GM19463 (cell line): ENCODE results near the gene RNF144B.

Experiments used
- ATAC-seq: cut with Tn5 transposase; IDR thresholded peaks from one replicate; pipeline ENCODE4 v1.9.1; 2021; ENCODE audit warnings: mild to moderate bottlenecking, moderate library complexity; ENCODE audit not compliant: unreplicated experiment

The RNF144B gene

DNA sequence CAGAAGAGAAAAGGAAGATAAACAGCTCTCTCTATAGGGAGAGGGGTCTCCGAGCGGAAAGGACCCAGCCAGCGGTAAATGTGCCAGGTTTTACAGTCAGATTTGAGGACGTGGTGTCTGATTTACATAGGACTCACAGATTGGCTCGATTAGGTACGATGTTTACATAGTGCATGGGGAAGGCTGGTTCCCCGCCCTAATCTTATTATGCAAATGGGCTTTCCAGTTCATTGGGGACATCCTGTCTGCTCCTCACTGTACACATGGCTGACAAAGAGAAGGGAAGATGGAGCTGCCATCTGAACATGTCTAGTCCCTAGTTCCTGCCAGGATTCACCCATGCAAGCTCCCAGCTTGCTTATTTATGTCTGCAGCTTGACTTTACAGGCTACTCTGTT is 119.9 kb downstream of the RNF144B start:
- no peak for ATAC-seq

DNA sequence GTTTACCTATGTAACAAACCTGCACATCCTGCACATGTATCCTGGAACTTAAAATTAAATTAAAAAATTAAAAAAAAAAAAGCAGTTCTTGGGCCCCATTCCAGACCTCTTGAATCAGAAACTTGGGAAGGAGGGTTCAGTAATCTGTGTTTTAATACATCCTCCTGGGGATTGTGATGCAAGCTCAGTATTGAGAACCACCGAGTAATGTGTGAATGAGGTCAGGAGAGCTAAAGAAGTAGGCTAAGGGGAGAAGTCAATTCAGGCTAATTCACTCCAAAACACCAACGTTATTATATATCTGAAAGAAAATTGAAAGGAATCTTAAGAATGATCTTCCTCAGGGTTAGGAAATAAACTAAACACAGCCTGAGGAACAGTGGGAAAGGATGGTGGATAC is 120.4 kb downstream of the RNF144B start:
- ATAC-seq = no peak

DNA sequence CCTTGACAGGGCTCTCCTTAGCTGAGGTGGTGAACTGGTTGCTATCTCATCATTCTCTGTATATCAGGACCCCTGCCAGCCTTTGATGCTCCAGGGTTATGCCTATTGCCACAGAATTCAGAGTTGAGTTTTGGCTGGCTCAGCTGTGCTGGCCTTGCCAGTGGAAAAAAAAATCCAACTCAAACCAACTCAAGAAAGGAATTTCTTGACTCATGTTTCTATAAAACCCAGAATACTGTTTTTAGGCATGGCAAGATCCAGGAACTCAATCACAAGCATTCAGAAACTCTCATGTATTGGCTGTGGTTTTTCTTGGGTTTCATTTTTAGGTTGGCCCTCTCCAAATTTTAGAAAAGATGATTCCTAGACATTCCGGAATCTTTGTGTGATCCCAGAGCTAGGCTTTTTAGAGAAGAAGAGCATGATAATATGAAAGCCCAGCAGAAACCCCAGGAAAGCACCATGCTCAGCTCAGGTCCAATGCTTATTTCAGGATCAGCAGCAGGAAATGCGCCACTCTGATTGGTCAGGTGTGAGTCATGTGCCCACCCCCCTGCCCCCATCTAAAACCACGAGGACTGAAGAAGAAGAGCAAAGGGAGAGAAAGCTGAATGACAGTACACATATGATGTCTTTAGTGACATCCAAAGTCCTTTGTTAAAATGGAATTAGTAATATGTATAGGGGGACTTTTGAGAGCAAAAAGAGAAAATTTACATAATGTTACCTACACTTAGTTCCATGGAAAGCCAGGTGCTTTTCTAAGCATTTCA is 122.9 kb downstream of the RNF144B start:
- ATAC-seq = no peak

DNA sequence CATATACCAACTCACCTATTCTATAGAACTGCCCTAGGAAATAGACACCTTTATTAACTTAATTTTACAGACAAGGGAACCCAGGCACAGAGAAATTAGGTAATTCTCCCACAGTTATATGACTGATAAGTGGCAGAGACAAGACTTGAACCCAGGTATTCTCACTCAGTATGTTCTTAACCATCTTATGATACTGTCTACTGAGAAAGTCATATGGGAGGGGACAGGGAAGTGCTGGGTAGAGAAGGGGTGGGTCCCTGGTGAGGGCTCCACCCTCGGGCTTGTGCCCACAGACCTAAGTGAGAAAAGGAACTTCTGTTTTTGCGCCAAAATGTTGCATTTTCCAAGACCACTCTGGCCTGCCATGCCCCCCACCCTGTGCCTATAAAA is 123.5 kb downstream of the RNF144B start:
- no peak for ATAC-seq

DNA sequence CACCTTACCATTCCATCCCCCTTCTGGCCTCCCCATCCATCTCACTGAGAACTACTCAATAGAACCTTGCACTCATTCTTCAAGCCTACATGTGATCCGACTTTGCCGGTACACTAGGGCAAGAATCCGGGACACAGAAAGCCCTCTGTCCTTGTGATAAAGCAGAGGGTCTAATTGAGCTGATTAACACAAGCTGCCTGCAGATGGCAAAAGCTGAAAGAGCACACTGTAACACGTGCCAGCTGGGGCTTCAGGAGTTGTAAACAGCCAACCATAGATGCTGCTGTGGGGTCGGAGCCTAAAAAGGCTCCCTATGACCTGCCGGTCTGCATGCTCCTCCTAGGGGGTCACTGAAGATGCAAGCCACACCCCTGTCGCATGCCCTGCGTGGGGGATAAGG is 124.1 kb downstream of the RNF144B start:
- no peak for ATAC-seq

DNA sequence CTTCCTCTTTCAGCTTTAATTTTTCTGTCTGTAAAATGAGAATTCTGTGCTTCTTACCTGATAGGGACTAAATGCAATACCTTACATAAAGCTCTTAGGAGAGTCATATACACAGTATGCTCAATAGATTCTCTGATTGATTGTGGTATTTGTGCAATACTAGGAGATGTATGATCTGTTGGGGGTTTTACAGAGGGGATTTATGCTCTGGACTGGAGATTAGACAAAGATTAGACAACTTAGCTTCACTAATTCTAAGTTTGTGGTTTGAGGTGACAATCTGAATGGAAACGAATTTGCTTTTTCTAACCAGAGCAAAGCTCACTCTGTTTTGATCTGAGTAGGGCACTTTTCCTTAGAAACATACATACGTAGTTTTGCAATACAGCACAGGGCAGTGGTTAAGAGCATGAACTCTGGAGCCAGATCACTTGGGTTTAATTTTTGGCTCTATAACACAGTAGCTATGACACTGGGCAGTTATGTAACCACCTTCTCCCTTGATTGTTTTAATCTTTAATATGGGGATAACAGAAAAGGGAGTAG is 126.2 kb downstream of the RNF144B start:
- peak; percentile 45 for ATAC-seq

DNA sequence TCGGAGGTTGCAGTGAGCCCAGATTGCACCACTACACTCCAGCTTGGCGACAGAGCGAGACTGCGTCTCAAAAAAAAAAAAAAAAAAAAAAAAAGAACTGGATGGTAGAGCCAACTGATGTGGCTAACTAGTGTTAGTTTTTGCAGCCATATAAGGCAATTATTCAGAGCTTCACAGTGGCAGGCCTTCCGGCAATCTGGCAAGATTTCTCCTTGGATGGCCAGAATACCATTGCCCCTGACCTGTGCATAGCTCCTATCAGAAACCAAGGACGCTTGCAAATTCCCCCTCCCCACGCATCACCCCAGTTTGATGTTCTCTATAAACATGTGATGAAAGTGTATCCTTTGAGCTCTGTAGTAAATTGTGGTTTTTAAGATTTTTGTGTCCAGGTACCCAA is 127.0 kb downstream of the RNF144B start:
- no peak for ATAC-seq

DNA sequence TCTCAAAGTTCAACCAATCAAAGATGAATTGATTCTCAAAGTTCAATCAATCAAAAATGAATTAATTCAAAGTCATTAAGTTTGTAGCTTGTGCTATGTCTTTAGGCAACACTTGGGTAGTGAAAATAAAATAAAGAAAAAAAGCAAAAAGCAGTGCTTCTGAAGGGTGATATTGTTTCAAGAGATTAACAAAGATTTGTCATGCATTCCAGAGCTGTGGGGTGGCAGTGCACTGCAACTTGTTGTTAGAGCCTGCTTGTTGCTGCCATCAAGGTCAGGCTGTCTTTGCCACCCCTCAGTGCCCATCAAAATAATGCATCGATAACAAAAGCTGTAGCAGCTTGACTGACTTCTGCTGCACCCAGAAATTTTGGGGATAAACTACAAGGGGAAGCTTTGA is 128.6 kb downstream of the RNF144B start:
- ATAC-seq = no peak
